HG02610 (cell line): ENCODE measurements around the gene UCP2.
"Not testable (repeated sequence)": the region's sequence is repeated elsewhere in the genome, so short reads cannot be mapped to it uniquely, and the experiment has no call there.

Experiments used
- ATAC-seq: cut with Tn5 transposase; IDR thresholded peaks from one replicate; pipeline ENCODE4 v1.9.1; 2021; ENCODE audit warnings: mild to moderate bottlenecking, moderate library complexity; ENCODE audit not compliant: unreplicated experiment

Gene UCP2

GRCh38 chr11:73946798-73947458, 35.7 kb downstream of the UCP2 start:
- ATAC-seq, result no peak

- no peak for ATAC-seq
Measured at GRCh38 chr11:73945396-73945795, 37.2 kb downstream of the UCP2 start.

GRCh38 chr11:73944901-73945300, 37.7 kb downstream of the UCP2 start:
- ATAC-seq, result no peak

- ATAC-seq, result no peak
Measured at GRCh38 chr11:73944085-73944484, 38.6 kb downstream of the UCP2 start.

- ATAC-seq, result no peak
Measured at GRCh38 chr11:73942010-73942409, 40.6 kb downstream of the UCP2 start.

GRCh38 chr11:73940801-73941570, 41.7 kb downstream of the UCP2 start:
- no peak for ATAC-seq

- ATAC-seq, result no peak
Measured at GRCh38 chr11:73939096-73939495, 43.5 kb downstream of the UCP2 start.

- ATAC-seq, result not testable (repeated sequence)
Measured at GRCh38 chr11:73936047-73936446, 46.6 kb downstream of the UCP2 start.

GRCh38 chr11:73932781-73933180, 49.9 kb downstream of the UCP2 start:
- no peak for ATAC-seq

- no peak for ATAC-seq
Measured at GRCh38 chr11:73931951-73932350, 50.7 kb downstream of the UCP2 start.

- ATAC-seq, result no peak
Measured at GRCh38 chr11:73931039-73931645, 51.5 kb downstream of the UCP2 start.

- no peak for ATAC-seq
Measured at GRCh38 chr11:73929388-73929787, 53.3 kb downstream of the UCP2 start.
